Pancreas (tissue), 10 donors: ENCODE results near the gene CYB5B. TPM values are rescaled to one million over a fixed set of nuclear protein-coding genes. Genes with fewer than 3 reads are reported as not detected.
A peak's percentile ranks its signal among the peaks of the same experiment; 100 is the strongest.

Experiments used
- ATAC-seq, 4 donors: fragments of 200-7000 bp; cut with Tn5 transposase; one replicate each; pipeline versions ENCODE4 v1.8.0 to v1.9.1; 2020; ENCODE audit warnings: mild to moderate bottlenecking in 4 of 4, moderate library complexity in 4 of 4
- DNase-seq, 6 donors: peaks; one replicate each; pipeline ENCODE4 v3.0.0-alpha.2; 2020
- FAIRE-seq: peaks from 2 replicates; lab custom pipeline; 2012; peaks lifted over from hg19 to GRCh38; lab: Jason Lieb, UNC
- H3K27ac ChIP-seq, 4 donors: fragments of 200-600 bp; sonication (generic); 1 replicate in 3 of 4; 2 replicates in 1 of 4; pipeline versions ENCODE4 v1.5.0 to v1.8.0; 2020
- H3K27me3 ChIP-seq, 4 donors: fragments of 200-600 bp; one replicate each; pipeline ENCODE4 v1.8.0; 2021
- H3K36me3 ChIP-seq, 3 donors: fragments of 200-600 bp; sonication (generic) in 1 of 3; one replicate each; pipeline versions ENCODE4 v1.5.0 to v1.8.0; 2020 to 2021
- H3K4me1 ChIP-seq, 3 donors: fragments of 200-600 bp; one replicate each; pipeline ENCODE4 v1.8.0; 2021
- H3K4me3 ChIP-seq, 4 donors: fragments of 200-600 bp; sonication (generic) in 2 of 4; one replicate each; pipeline versions ENCODE4 v1.5.0 to v1.8.0; 2020 to 2021
- H3K9me3 ChIP-seq, 4 donors: fragments of 200-600 bp; one replicate each; pipeline ENCODE4 v1.8.0; 2021
- WGBS, 2 donors: extraction: QIAGEN DNeasy Blood & Tissue Kit; methylation state at CpG; one replicate each; pipeline ENCODE4 v1.1.7; 2013; 5-methylcytosine and 5-hydroxymethylcytosine counted together
- intact Hi-C, 3 donors: fragments of 100-400 bp; cut with DNase I; formaldehyde crosslinking; loops; one replicate each; pipeline versions ENCODE4 v1.11.1 to v1.14.2; 2022
- polyA plus RNA-seq, 2 donors: library from polyadenylated mRNA; stranded (reverse); fragments of 200-250 nt; gene quantifications; one replicate each; pipeline ENCODE4 v1.2.3, GENCODE V29; 2013
- total RNA-seq, 6 donors: library from RNA; stranded (reverse); fragmentation: NEBNext Ultra II Directional in 4 of 6; extraction: Animal tissue kit (Norgen Biotek cat#: 25700) in 4 of 6; gene quantifications; one replicate each; pipeline versions ENCODE4 v1.2.1 to v1.2.4, GENCODE V29; 2021 to 2023
- TF ChIP-seq, protein P1 (sequence below), 4 donors: fragments of 200-600 bp; sonication (generic) in 3 of 4; IDR thresholded peaks; one replicate each; pipeline versions ENCODE4 v1.5.0 to v1.8.0; 2021; ENCODE audit warnings: antibody characterized with exemption in 4 of 4
- donor health status: healthy with polysubstance abuse.
- donor health status: DM: no; HTN: no; CAD: no; lungs with moderate emphysema.
- donor health status: DM: no; HTN: no; CAD: no.
- donor health status: control.
- donor health status: control.
- donor health status: Bipolar disorder and iron deficiency.
- donor health status: DM: yes; HTN: yes; CAD: no.
- donor health status: DM: no; HTN: no; CAD: no.
- donor health status: DM: no; HTN: no; CAD: no.
- donor health status: DM: yes; HTN: yes; CAD: no.

CYB5B gene
- total and polyA plus RNA-seq, 8 donors = 16.0 to 38.1 (median 24.5) TPM

DNA sequence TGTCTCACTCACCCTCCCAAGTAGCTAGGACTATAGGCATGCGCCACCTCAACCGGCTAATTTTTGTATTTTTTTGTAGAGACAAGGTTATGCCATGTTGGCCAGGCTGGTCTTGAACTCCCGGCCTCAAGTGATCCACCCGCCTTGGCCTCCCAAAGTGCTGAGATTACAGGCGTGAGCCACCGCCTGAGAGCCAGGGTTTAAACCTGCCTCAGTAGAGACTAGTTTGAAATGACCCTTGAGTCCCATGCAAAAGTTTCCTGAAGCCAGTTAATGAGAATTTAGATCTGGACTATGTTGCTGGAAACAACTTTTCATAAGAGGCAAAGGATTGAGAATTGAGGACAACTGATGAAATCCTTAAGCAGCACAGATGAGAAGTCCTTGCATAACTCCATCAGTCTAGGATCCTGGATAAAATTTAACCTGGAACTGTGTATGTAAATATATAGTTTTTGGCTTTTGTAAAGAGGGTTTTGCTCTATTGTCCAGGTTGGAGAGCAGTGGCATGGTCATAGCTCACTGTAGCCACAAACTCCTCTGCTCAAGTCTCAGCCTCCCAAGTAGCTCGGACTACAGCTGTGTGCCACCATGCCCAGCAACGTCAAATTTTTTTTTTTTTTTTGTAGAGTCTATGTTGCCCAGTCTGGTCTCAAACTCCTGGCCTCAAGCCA is 43.2 kb downstream of the CYB5B start:
- no peaks in the 10 kb centered on the region for H3K36me3 ChIP-seq
- H3K4me1 ChIP-seq = peaks cover 0 to 12% (median 0%) of the 10 kb centered on the region in 3 donors
- no peaks in the 10 kb centered on the region for H3K9me3 ChIP-seq
- no peak overlapping the region for H3K27ac ChIP-seq
- no peaks in the 10 kb centered on the region for H3K27me3 ChIP-seq
- FAIRE-seq (no peak), DNase-seq (no peak), ATAC-seq (peak in 1 of 4 donors; percentile 19)
- no peak overlapping the region for H3K4me3 ChIP-seq
- 79 to 90% methylated on average over 8 of the region's 8 CpGs for WGBS, 2 donors
- TF ChIP-seq, protein P1, sequence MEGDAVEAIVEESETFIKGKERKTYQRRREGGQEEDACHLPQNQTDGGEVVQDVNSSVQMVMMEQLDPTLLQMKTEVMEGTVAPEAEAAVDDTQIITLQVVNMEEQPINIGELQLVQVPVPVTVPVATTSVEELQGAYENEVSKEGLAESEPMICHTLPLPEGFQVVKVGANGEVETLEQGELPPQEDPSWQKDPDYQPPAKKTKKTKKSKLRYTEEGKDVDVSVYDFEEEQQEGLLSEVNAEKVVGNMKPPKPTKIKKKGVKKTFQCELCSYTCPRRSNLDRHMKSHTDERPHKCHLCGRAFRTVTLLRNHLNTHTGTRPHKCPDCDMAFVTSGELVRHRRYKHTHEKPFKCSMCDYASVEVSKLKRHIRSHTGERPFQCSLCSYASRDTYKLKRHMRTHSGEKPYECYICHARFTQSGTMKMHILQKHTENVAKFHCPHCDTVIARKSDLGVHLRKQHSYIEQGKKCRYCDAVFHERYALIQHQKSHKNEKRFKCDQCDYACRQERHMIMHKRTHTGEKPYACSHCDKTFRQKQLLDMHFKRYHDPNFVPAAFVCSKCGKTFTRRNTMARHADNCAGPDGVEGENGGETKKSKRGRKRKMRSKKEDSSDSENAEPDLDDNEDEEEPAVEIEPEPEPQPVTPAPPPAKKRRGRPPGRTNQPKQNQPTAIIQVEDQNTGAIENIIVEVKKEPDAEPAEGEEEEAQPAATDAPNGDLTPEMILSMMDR (IDR thresholded peaks at IDR 0.05) = no peak
- intact Hi-C loops = no loop called here

DNA sequence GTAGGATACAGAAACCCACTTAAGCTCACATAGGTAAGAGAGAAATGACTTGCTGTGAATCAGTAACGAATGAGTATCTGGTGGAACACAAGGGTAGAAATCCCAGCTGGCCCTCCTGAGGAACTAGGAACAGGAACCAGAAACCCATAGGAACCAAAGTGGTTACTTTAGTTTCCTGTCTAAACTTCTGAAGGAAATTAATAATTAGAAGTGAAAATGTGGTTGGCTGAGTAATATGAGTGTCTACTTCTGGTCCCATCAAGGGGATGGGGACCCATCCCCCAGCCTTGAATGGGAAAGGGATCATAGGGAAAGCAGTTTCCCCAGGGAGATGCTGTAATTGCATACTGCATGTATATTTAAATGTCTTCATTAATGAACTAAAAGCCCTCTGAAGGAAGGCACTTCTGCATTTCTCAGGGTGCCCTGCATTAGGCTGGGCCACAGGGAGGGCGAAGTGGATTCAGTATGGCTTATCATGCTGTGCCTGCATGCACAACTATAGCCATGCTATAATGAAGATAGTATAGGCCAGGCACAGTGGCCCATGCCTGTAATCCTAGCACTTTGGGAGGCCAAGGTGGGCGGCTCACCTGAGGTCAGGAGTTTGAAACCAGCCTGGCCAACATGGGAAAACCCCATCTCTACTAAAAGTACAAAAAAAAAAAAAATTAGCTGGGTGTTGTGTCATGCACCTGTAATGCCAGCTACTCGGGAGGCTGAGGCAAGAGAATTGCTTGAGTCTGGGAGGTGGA is 45.6 kb downstream of the CYB5B start:
- TF ChIP-seq, protein P1 (IDR thresholded peaks at IDR 0.05) = no peak
- no peak overlapping the region for H3K27ac ChIP-seq
- no peaks in the 10 kb centered on the region for H3K9me3 ChIP-seq
- H3K4me1 ChIP-seq = peaks cover 0 to 12% (median 0%) of the 10 kb centered on the region in 3 donors
- no peak for DNase-seq
- 85 to 89% methylated on average over 4 of the region's 4 CpGs for WGBS, 2 donors
- H3K36me3 ChIP-seq = no peaks in the 10 kb centered on the region
- H3K27me3 ChIP-seq = no peaks in the 10 kb centered on the region
- peak in 1 of 4 donors; percentile 32 for ATAC-seq
- no peak for FAIRE-seq
- intact Hi-C loops = no loop called here
- H3K4me3 ChIP-seq = no peak overlapping the region

DNA sequence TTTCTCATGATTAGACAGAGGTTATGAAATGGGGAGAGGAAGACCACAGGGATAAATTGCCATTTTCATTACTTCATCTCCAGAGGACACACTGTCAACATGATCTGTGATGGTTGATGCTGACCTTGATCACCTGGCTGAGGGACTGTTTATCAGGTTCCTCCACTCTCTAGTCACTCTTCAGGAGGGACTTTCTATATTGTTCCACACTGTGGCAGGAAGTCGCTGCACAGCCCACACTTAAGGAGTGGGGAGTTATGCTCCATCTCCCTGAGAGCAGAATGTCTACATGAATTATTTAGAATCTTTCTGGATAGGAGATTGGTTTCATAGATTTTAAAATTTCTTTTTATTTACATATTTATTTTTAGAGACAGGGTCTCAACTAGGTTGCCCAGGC is 46.7 kb downstream of the CYB5B start:
- 94 to 100% methylated on average over 1 of the region's 1 CpG for WGBS, 2 donors
- H3K36me3 ChIP-seq = no peaks in the 10 kb centered on the region
- peaks cover 0 to 6% (median 0%) of the 10 kb centered on the region in 3 donors for H3K4me1 ChIP-seq
- no peaks in the 10 kb centered on the region for H3K9me3 ChIP-seq
- no peak overlapping the region for H3K27ac ChIP-seq
- H3K4me3 ChIP-seq = no peak overlapping the region
- TF ChIP-seq, protein P1 (IDR thresholded peaks at IDR 0.05) = no peak
- intact Hi-C loops = no loop called here
- no peaks in the 10 kb centered on the region for H3K27me3 ChIP-seq
- DNase-seq (no peak), ATAC-seq (no peak), FAIRE-seq (no peak)

DNA sequence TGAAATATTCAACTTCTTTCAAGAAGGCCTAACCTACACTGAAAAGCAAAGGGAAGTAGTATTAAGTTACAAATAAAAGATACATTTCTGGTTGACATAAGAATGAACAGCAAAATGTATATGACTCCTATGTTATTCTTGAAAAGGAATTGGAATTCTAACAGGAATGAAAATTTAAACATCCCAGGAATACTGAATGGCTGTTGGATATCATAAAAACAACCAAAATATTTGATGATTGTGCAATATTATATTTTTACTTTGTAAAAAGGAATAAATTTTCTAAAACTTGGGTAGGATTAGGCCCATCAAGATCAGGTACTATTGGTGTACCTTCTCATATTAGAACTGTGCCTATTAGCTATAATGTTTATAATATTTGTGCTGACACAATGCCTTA is 50.0 kb downstream of the CYB5B start:
- H3K4me1 ChIP-seq = no peaks in the 10 kb centered on the region
- no peaks in the 10 kb centered on the region for H3K9me3 ChIP-seq
- no peak for ATAC-seq
- TF ChIP-seq, protein P1 (IDR thresholded peaks at IDR 0.05) = no peak
- no peak overlapping the region for H3K4me3 ChIP-seq
- H3K27ac ChIP-seq = no peak overlapping the region
- FAIRE-seq = no peak
- H3K36me3 ChIP-seq = no peaks in the 10 kb centered on the region
- DNase-seq = no peak
- intact Hi-C loops = no loop called here
- no peaks in the 10 kb centered on the region for H3K27me3 ChIP-seq
